Liver (tissue), 9 donors: Measurements from ENCODE around the gene PHACTR4. TPM values are rescaled to one million over a fixed set of nuclear protein-coding genes. Genes with fewer than 3 reads are reported as not detected.

Experiments used
- DNase-seq: peaks from one replicate; pipeline ENCODE4 v3.0.0-alpha.2; 2017; ENCODE audit warnings: low spot score
- H3K27ac ChIP-seq, 2 donors: one replicate each; pipeline ENCODE4 v1.7.0; 2013; ENCODE audit warnings: inconsistent platforms in 2 of 2, low read length in 2 of 2, control low read depth in 1 of 2, low read depth in 1 of 2, mild to moderate bottlenecking in 1 of 2
- H3K27me3 ChIP-seq, 4 donors: one replicate each; pipeline versions ENCODE4 v1.6.1 to v1.7.0; 2013; ENCODE audit warnings: low read length in 3 of 4, inconsistent platforms in 1 of 4, mild to moderate bottlenecking in 1 of 4, moderate library complexity in 1 of 4; ENCODE audit not compliant: control insufficient read depth in 4 of 4, insufficient read depth in 4 of 4
- H3K36me3 ChIP-seq, 4 donors: one replicate each; pipeline versions ENCODE4 v1.6.1 to v1.7.0; 2013; ENCODE audit warnings: low read length in 3 of 4, mild to moderate bottlenecking in 3 of 4, low read depth in 1 of 4, moderate library complexity in 1 of 4; ENCODE audit not compliant: control insufficient read depth in 4 of 4, insufficient read depth in 3 of 4
- H3K4me1 ChIP-seq, 4 donors: one replicate each; pipeline versions ENCODE4 v1.6.1 to v1.7.0; 2013; ENCODE audit warnings: low read length in 3 of 4, mild to moderate bottlenecking in 3 of 4, moderate library complexity in 1 of 4; ENCODE audit not compliant: control insufficient read depth in 4 of 4, insufficient read depth in 4 of 4
- H3K4me3 ChIP-seq, 3 donors: one replicate each; pipeline versions ENCODE4 v1.6.1 to v1.7.0; 2013; ENCODE audit warnings: low read length in 3 of 3, control low read depth in 1 of 3, low read depth in 1 of 3, mild to moderate bottlenecking in 1 of 3
- H3K9ac ChIP-seq, 2 donors: one replicate each; pipeline ENCODE4 v1.7.0; 2013; ENCODE audit warnings: low read length in 2 of 2, mild to moderate bottlenecking in 2 of 2, moderate library complexity in 2 of 2, control low read depth in 1 of 2, low read depth in 1 of 2
- H3K9me3 ChIP-seq, 4 donors: one replicate each; pipeline versions ENCODE4 v1.6.1 to v1.7.0; 2013; ENCODE audit warnings: low read length in 3 of 4; ENCODE audit not compliant: control insufficient read depth in 4 of 4
- ATF3 ChIP-seq: IDR thresholded peaks from 2 replicates; pipeline ENCODE4 v1.6.1; 2016; ENCODE audit warnings: antibody characterized with exemption
- CTCF ChIP-seq: fragments of 150-350 bp; IDR thresholded peaks from 2 replicates; pipeline ENCODE4 v1.5.1; 2017; ENCODE audit warnings: improper control_type of control experiment, low read depth, low read length; ENCODE audit not compliant: missing input control
- FOXA1 ChIP-seq: IDR thresholded peaks from 2 replicates; pipeline ENCODE4 v1.6.1; 2016; ENCODE audit warnings: antibody characterized with exemption
- GABPA ChIP-seq, 2 donors: IDR thresholded peaks in 1 of 2; conservative IDR thresholded peaks in 1 of 2; 2 replicates each; pipeline ENCODE4 v1.6.1; 2016; ENCODE audit warnings: antibody characterized with exemption in 2 of 2, mild to moderate bottlenecking in 1 of 2, moderate library complexity in 1 of 2
- HNF4A ChIP-seq, 2 donors: conservative IDR thresholded peaks; 2 replicates each; pipeline ENCODE4 v1.6.1; 2016; ENCODE audit warnings: antibody characterized with exemption in 2 of 2, mild to moderate bottlenecking in 2 of 2
- HNF4G ChIP-seq: IDR thresholded peaks from 2 replicates; pipeline ENCODE4 v1.6.1; 2016; ENCODE audit warnings: antibody characterized with exemption
- JUND ChIP-seq, 2 donors: IDR thresholded peaks; 2 replicates each; pipeline ENCODE4 v1.6.1; 2016; ENCODE audit warnings: antibody characterized with exemption in 2 of 2
- MAX ChIP-seq: IDR thresholded peaks from 2 replicates; pipeline ENCODE4 v1.6.1; 2016; ENCODE audit warnings: antibody characterized with exemption
- NR2F2 ChIP-seq: IDR thresholded peaks from 2 replicates; pipeline ENCODE4 v1.6.1; 2016; ENCODE audit warnings: antibody characterized with exemption
- RAD21 ChIP-seq, 2 donors: IDR thresholded peaks; 2 replicates each; pipeline ENCODE4 v1.6.1; 2016; ENCODE audit warnings: antibody characterized with exemption in 2 of 2, mild to moderate bottlenecking in 2 of 2
- REST ChIP-seq: IDR thresholded peaks from 2 replicates; pipeline ENCODE4 v1.6.1; 2016; ENCODE audit warnings: antibody characterized with exemption, mild to moderate bottlenecking
- RXRA ChIP-seq, 2 donors: IDR thresholded peaks; 2 replicates each; pipeline ENCODE4 v1.6.1; 2017 to 2018; ENCODE audit warnings: antibody characterized with exemption in 2 of 2, mild to moderate bottlenecking in 1 of 2
- SP1 ChIP-seq: IDR thresholded peaks from 2 replicates; pipeline ENCODE4 v1.6.1; 2018; ENCODE audit warnings: antibody characterized with exemption, mild to moderate bottlenecking
- TAF1 ChIP-seq: conservative IDR thresholded peaks from 2 replicates; pipeline ENCODE4 v1.6.1; 2016; ENCODE audit warnings: antibody characterized with exemption, mild to moderate bottlenecking
- YY1 ChIP-seq: IDR thresholded peaks from 2 replicates; pipeline ENCODE4 v1.6.1; 2016; ENCODE audit warnings: antibody characterized with exemption, mild to moderate bottlenecking
- ZBTB33 ChIP-seq: IDR thresholded peaks from 2 replicates; pipeline ENCODE4 v1.6.1; 2016; ENCODE audit warnings: antibody characterized with exemption
- WGBS: extraction: QIAGEN DNeasy Blood & Tissue Kit; methylation state at CpG from one replicate; pipeline ENCODE4 v1.1.7; 2013; 5-methylcytosine and 5-hydroxymethylcytosine counted together
- polyA plus RNA-seq, 2 donors: library from polyadenylated mRNA; stranded (reverse) in 1 of 2; unstranded in 1 of 2; fragments of 200-250 nt in 1 of 2; fragments of >200 nt in 1 of 2; fragmentation: Nextera tagmentation in 1 of 2; extraction: Ambion mirVana in 1 of 2; gene quantifications; one replicate each; pipeline versions ENCODE4 v1.2.1 to v1.2.3, GENCODE V29; 2013 to 2015
- total RNA-seq, 2 donors: library from RNA; depleted of rRNA; stranded (reverse); fragments of >200 nt; gene quantifications; one replicate each; pipeline ENCODE4 v1.2.3, GENCODE V29; 2014
- donor health status: healthy.
- donor health status: healthy.
- donor health status: healthy.
- donor health status: healthy.
- donor health status: healthy.

The PHACTR4 gene
- total and polyA plus RNA-seq, 4 donors = 8.9 to 22.6 (median 10.8) TPM

GRCh38 chr1:28439320-28439719, 69.8 kb downstream of the PHACTR4 start:
- Histone ChIP-seq H3K9me3 (no peaks in the 10 kb centered on the region), H3K27me3 (no peaks in the 10 kb centered on the region), H3K36me3 (no peaks in the 10 kb centered on the region), H3K4me1 (peaks cover 0 to 23% (median 15%) of the 10 kb centered on the region in 4 donors), H3K27ac (no peak overlapping the region), H3K9ac (no peak overlapping the region), H3K4me3 (no peak overlapping the region)
- no peak for DNase-seq
- TF ChIP-seq RXRA (IDR thresholded peaks at IDR 0.05) (no peak), JUND (IDR thresholded peaks at IDR 0.05) (no peak), TAF1 (no peak), RAD21 (IDR thresholded peaks at IDR 0.05) (no peak), HNF4A (conservative IDR thresholded peaks at IDR 0.05) (no peak)

- H3K27ac ChIP-seq = no peak overlapping the region
- no peak overlapping the region for H3K9ac ChIP-seq
- WGBS = 98% methylated on average over 4 of the region's 4 CpGs
- TF ChIP-seq RAD21 (IDR thresholded peaks at IDR 0.05) (no peak), FOXA1 (no peak), RXRA (IDR thresholded peaks at IDR 0.05) (no peak)
- H3K27me3 ChIP-seq = no peaks in the 10 kb centered on the region
- H3K36me3 ChIP-seq = no peaks in the 10 kb centered on the region
- H3K4me1 ChIP-seq = peaks cover 0 to 22% (median 15%) of the 10 kb centered on the region in 4 donors
- H3K4me3 ChIP-seq = no peak overlapping the region
- no peaks in the 10 kb centered on the region for H3K9me3 ChIP-seq
- DNase-seq = no peak
These were observed 72.1 kb downstream of the PHACTR4 start for GRCh38 chr1:28441674-28442073.

GRCh38 chr1:28443550-28443949, 74.0 kb downstream of the PHACTR4 start:
- TF ChIP-seq TAF1 = no peak
- TF ChIP-seq HNF4A (conservative IDR thresholded peaks at IDR 0.05) = no peak
- no peak for TF ChIP-seq ATF3
- no peak for TF ChIP-seq FOXA1
- no peak for TF ChIP-seq RXRA (IDR thresholded peaks at IDR 0.05)
- no peak for TF ChIP-seq HNF4G
- TF ChIP-seq SP1 = no peak
- TF ChIP-seq NR2F2 = no peak
- TF ChIP-seq ZBTB33 = no peak
- no peak for TF ChIP-seq REST
- no peak for TF ChIP-seq MAX
- no peak for TF ChIP-seq RAD21 (IDR thresholded peaks at IDR 0.05)
- no peak for TF ChIP-seq JUND (IDR thresholded peaks at IDR 0.05)
- no peak for TF ChIP-seq YY1
- TF ChIP-seq GABPA (IDR thresholded peaks at IDR 0.05 in 1 of 2, conservative IDR thresholded peaks at IDR 0.05 in 1 of 2) = no peak
- TF ChIP-seq CTCF = no peak
- no peak overlapping the region for H3K27ac ChIP-seq
- H3K9me3 ChIP-seq = no peaks in the 10 kb centered on the region
- H3K36me3 ChIP-seq = peaks cover 0 to 2% (median 0%) of the 10 kb centered on the region in 4 donors
- no peak for DNase-seq
- peaks cover 0 to 5% (median 0%) of the 10 kb centered on the region in 4 donors for H3K4me1 ChIP-seq
- H3K4me3 ChIP-seq = no peak overlapping the region
- 86% methylated on average over 3 of the region's 3 CpGs for WGBS
- H3K27me3 ChIP-seq = no peaks in the 10 kb centered on the region
- no peak overlapping the region for H3K9ac ChIP-seq
